ENCODE results near the gene RNF41.

RNF41 gene

GRCh38 chr12:56188778-56189098 is 33.0 kb downstream of the RNF41 start:
- no peak for TF ChIP-seq CTCF (IDR thresholded peaks at IDR 0.05; ENCODE audit: insufficient read depth, low read length, poor library complexity, severe bottlenecking)
- Histone ChIP-seq H3K36me3 (ENCODE audit: control insufficient read depth, insufficient read depth, low read length) (peaks cover 9% of the 10 kb centered on the region), H3K4me3 (replicated peaks; ENCODE audit: low read depth, low read length) (peak overlapping the region; percentile 89), H3K27me3 (replicated peaks; ENCODE audit: control insufficient read depth, insufficient read depth, low read length) (no peaks in the 10 kb centered on the region)
- no peak for DNase-seq (ENCODE audit: extremely low read depth, insufficient read length)

- DNase-seq (ENCODE audit: extremely low read depth, insufficient read length): no peak
- H3K27me3 ChIP-seq (replicated peaks; ENCODE audit: control insufficient read depth, insufficient read depth, low read length): no peaks in the 10 kb centered on the region
- H3K36me3 ChIP-seq (ENCODE audit: control insufficient read depth, insufficient read depth, low read length): peaks cover 9% of the 10 kb centered on the region
- peak overlapping the region; percentile 89 for H3K4me3 ChIP-seq (replicated peaks; ENCODE audit: low read depth, low read length)
- no peak for TF ChIP-seq CTCF (IDR thresholded peaks at IDR 0.05; ENCODE audit: insufficient read depth, low read length, poor library complexity, severe bottlenecking)
These were observed 33.5 kb downstream of the RNF41 start for GRCh38 chr12:56188131-56188777.

- no peak overlapping the region for H3K4me3 ChIP-seq (replicated peaks; ENCODE audit: low read depth, low read length)
These were observed 34.8 kb downstream of the RNF41 start for GRCh38 chr12:56186957-56187356.

GRCh38 chr12:56178347-56178746 is 43.4 kb downstream of the RNF41 start:
- Histone ChIP-seq H3K4me3 (replicated peaks; ENCODE audit: low read depth, low read length) (no peak overlapping the region), H3K36me3 (ENCODE audit: control insufficient read depth, insufficient read depth, low read length) (peaks cover 27% of the 10 kb centered on the region), H3K27me3 (replicated peaks; ENCODE audit: control insufficient read depth, insufficient read depth, low read length) (no peaks in the 10 kb centered on the region)
- DNase-seq (ENCODE audit: extremely low read depth, insufficient read length): no peak
- TF ChIP-seq CTCF (IDR thresholded peaks at IDR 0.05; ENCODE audit: insufficient read depth, low read length, poor library complexity, severe bottlenecking): no peak

More at GRCh38 chr12:56186957-56187356, 34.8 kb downstream of the RNF41 start:
- Histone ChIP-seq H3K36me3 (ENCODE audit: control insufficient read depth, insufficient read depth, low read length) (peaks cover 11% of the 10 kb centered on the region), H3K27me3 (replicated peaks; ENCODE audit: control insufficient read depth, insufficient read depth, low read length) (no peaks in the 10 kb centered on the region)
- no peak for TF ChIP-seq CTCF (IDR thresholded peaks at IDR 0.05; ENCODE audit: insufficient read depth, low read length, poor library complexity, severe bottlenecking)
- DNase-seq (ENCODE audit: extremely low read depth, insufficient read length): no peak

GRCh38 chr12:56172839-56173238 is 48.9 kb downstream of the RNF41 start:
- DNase-seq (ENCODE audit: extremely low read depth, insufficient read length): no peak
- Histone ChIP-seq H3K4me3 (replicated peaks; ENCODE audit: low read depth, low read length) (no peak overlapping the region), H3K36me3 (ENCODE audit: control insufficient read depth, insufficient read depth, low read length) (peaks cover 30% of the 10 kb centered on the region), H3K27me3 (replicated peaks; ENCODE audit: control insufficient read depth, insufficient read depth, low read length) (no peaks in the 10 kb centered on the region)
- TF ChIP-seq CTCF (IDR thresholded peaks at IDR 0.05; ENCODE audit: insufficient read depth, low read length, poor library complexity, severe bottlenecking): no peak
